K562 (cell line): ENCODE data around the gene STK32C. TPM values are rescaled to one million over a fixed set of nuclear protein-coding genes. Genes with fewer than 3 reads are reported as not detected.

Experiments
- CEBPG ChIP-seq, 3 experiments: fragments of 200-800 bp in 1 of 3; sonication (Bioruptor generic) in 1 of 3; sonication (generic) in 1 of 3; formaldehyde crosslinking in 1 of 3; IDR thresholded peaks in 2 of 3; conservative IDR thresholded peaks in 1 of 3; 2 replicates each; pipeline versions ENCODE4 v1.6.1 to v1.8.0; 2016 to 2022; ENCODE audit warnings: missing compliant biosample characterization in 2 of 3, missing genetic modification characterization in 2 of 3, mild to moderate bottlenecking in 1 of 3, missing genetic modification reagents in 1 of 3
- CREB3L1 ChIP-seq: fragments of 450-650 bp; IDR thresholded peaks from 2 replicates; pipeline ENCODE4 v1.6.1; 2014; ENCODE audit warnings: low read depth, mild to moderate bottlenecking, moderate library complexity, borderline replicate concordance
- HLTF ChIP-seq: fragments of 450-650 bp; IDR thresholded peaks from 2 replicates; pipeline ENCODE4 v1.6.1; 2016
- OTX1 ChIP-seq: fragments of 450-650 bp; formaldehyde crosslinking; IDR thresholded peaks from 2 replicates; pipeline ENCODE4 v1.4.0; 2022; ENCODE audit warnings: mild to moderate bottlenecking
- RNF219 ChIP-seq: fragments of 250-450 bp; sonication (Bioruptor Pico); IDR thresholded peaks from 2 replicates; pipeline ENCODE4 v1.5.0; 2022; ENCODE audit warnings: mild to moderate bottlenecking
- SMAD1 ChIP-seq: fragments of 150-350 bp; IDR thresholded peaks from 2 replicates; pipeline ENCODE4 v1.6.1; 2014; ENCODE audit warnings: low read length, low read depth; ENCODE audit not compliant: partially characterized antibody
- ZNF347 ChIP-seq: fragments of 450-650 bp; formaldehyde crosslinking; IDR thresholded peaks from 2 replicates; pipeline ENCODE4 v1.4.0; 2020; ENCODE audit warnings: low read depth, mild to moderate bottlenecking, moderate library complexity
- polyA plus RNA-seq, 8 experiments: library from polyadenylated mRNA; depleted of rRNA in 4 of 8; stranded (reverse) in 5 of 8; unstranded in 3 of 8; fragments of >200 nt; fragmentation: Nextera tagmentation in 2 of 8; fragmentation: Illumina TruSeq in 1 of 8; extraction: Ambion mirVana in 2 of 8; extraction: Trizol in 1 of 8; gene quantifications; 2 replicates each; pipeline versions ENCODE4 v1.2.1 to v1.2.3, GENCODE V29; 2011 to 2014; ENCODE audit warnings: inconsistent platforms in 1 of 8, missing spikeins in 1 of 8
- total RNA-seq, 7 experiments: library from RNA; depleted of rRNA in 6 of 7; stranded (reverse); fragments of >200 nt in 6 of 7; fragmentation: Illumina TruSeq in 2 of 7; extraction: Trizol in 2 of 7; gene quantifications; 2 replicates each; pipeline versions ENCODE4 v1.2.1 to v1.2.3, GENCODE V29; 2011 to 2021; ENCODE audit warnings: low replicate concordance in 1 of 7
- TF ChIP-seq, protein P1 (sequence below), 2 experiments: IDR thresholded peaks; 2 replicates each; pipeline ENCODE4 v1.6.1; 2011; ENCODE audit warnings: borderline replicate concordance in 1 of 2, control low read depth in 1 of 2, low read depth in 1 of 2, low read length in 1 of 2, mild to moderate bottlenecking in 1 of 2, mixed read lengths in 1 of 2, moderate library complexity in 1 of 2; ENCODE audit not compliant: insufficient read depth in 1 of 2, insufficient read length in 1 of 2, poor library complexity in 1 of 2, severe bottlenecking in 1 of 2; ENCODE audit errors: extremely low read depth in 1 of 2
- TF ChIP-seq, protein P2 (sequence below): fragments of 250-450 bp; sonication (Bioruptor Pico); IDR thresholded peaks from 2 replicates; pipeline ENCODE4 v1.5.0; 2021

Gene STK32C
- total and polyA plus RNA-seq, 9 of the 15 experiments (the other 6 are each of a cell fraction or from before 2014, with no cell fraction given), result 1.5 to 20.9 (median 6.5) TPM

DNA sequence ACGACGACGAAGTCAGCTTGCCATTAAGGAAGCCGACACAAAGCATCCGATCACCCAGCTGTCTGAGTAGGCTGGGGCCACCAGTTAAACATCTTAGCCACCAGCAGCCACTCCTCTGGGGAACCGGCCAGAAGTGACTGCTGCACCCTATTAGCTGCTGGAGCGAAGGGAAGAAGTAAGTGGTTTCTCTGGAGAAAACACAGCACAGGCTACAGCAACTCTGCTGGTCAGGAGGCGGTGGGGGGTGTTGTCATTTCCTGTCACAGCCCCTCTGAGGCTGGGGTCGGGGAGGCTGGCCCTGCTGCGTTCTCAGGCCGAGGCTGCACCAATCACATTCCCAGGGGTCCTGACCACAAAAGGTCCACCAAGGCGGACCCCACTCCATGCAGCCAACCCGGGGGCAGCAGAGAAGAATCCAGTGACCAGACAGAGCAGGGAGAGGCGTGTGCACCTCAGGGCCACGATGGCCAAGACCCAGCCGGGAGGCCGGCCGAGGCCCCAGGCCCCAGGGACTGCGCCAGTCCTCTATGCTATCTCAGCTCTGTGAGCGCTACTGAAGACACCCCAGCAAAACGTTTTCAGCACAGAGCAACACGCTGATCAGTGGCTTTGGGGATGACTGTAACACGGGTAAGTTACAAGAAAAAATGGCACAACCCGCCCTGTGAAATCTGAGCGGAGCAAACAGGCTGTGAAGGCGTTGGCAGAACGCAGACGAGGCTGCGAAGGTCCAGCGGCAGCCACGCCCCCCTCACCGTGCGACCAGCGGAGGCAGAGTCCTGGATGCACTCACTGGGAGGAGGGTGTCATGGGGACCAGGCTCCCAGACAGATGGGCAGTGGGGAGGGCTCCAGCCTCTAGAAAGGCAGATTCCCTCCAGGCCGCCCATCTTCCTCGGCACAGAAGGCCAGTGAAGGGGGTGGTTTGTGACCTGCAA is 24.8 kb downstream of the STK32C start (continued):
- TF ChIP-seq ZNF347 (CRISPR knock-in tag) (no peak), OTX1 (CRISPR knock-in tag) (no peak), SMAD1 (no peak), CREB3L1 (no peak), CEBPG (CRISPR knock-in tag; IDR thresholded peaks at IDR 0.05) (no peak), CEBPG (tag; conservative IDR thresholded peaks at IDR 0.05 in 1 of 2, IDR thresholded peaks at IDR 0.05 in 1 of 2) (no peak), RNF219 (CRISPR knock-in tag) (no peak), HLTF (no peak)
- TF ChIP-seq, protein P1, sequence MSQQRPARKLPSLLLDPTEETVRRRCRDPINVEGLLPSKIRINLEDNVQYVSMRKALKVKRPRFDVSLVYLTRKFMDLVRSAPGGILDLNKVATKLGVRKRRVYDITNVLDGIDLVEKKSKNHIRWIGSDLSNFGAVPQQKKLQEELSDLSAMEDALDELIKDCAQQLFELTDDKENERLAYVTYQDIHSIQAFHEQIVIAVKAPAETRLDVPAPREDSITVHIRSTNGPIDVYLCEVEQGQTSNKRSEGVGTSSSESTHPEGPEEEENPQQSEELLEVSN (IDR thresholded peaks at IDR 0.05; ENCODE audit: borderline replicate concordance in 1 of 2, extremely low read depth in 1 of 2, insufficient read depth in 1 of 2, insufficient read length in 1 of 2, low read depth in 1 of 2, low read length in 1 of 2, poor library complexity in 1 of 2, severe bottlenecking in 1 of 2), result no peak
- TF ChIP-seq, protein P2, sequence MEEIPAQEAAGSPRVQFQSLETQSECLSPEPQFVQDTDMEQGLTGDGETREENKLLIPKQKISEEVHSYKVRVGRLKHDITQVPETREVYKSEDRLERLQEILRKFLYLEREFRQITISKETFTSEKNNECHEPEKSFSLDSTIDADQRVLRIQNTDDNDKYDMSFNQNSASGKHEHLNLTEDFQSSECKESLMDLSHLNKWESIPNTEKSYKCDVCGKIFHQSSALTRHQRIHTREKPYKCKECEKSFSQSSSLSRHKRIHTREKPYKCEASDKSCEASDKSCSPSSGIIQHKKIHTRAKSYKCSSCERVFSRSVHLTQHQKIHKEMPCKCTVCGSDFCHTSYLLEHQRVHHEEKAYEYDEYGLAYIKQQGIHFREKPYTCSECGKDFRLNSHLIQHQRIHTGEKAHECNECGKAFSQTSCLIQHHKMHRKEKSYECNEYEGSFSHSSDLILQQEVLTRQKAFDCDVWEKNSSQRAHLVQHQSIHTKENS (CRISPR knock-in tag), result no peak
